Measurements from ENCODE around the gene KAZN. TPM values are rescaled to one million over a fixed set of nuclear protein-coding genes. Genes with fewer than 3 reads are reported as not detected.

KAZN gene
- polyA plus RNA-seq, 4 donors, result 3.0 to 39.5 (median 4.4) TPM

DNA sequence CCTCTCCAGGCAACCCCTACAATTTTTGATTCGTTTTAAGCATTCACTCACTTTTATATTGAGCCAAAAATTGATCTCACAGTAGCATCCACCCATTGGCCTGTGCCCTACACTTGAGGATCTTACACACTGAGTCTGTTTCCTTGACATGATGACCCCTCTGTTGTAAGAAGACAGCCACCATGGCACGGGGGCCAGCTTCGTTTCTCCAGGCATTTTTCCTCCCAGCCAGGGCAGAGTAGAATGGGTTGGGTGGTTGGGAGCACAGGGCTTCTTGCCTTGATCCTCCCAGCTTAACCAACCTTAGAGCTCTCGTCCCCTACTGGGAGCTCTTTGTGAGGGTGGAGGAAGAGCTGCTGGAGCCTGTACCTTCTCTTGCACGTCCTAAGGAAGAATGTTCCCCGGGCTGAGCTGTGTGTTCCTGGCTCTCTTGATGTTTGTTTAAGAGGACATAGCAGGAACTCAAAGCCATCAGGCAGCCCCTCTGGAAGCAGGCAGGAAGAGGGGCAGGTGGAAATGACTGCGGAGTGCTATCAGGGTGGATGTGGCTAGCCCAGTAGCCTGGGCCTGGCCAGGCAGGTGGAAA, 341.9 kb downstream of the KAZN start:
- Histone ChIP-seq H3K4me1 (ENCODE audit: control insufficient read depth in 3 of 3, insufficient read depth in 2 of 3, low read depth in 1 of 3, low read length in 2 of 3) (peaks cover 0 to 40% (median 0%) of the 10 kb centered on the region in 3 donors), H3K27ac (ENCODE audit: low read depth in 1 of 3, low read length in 2 of 3) (no peak overlapping the region)
- 60 to 90% (median 78%) methylated on average over 7 of the region's 7 CpGs for WGBS, 3 donors

DNA sequence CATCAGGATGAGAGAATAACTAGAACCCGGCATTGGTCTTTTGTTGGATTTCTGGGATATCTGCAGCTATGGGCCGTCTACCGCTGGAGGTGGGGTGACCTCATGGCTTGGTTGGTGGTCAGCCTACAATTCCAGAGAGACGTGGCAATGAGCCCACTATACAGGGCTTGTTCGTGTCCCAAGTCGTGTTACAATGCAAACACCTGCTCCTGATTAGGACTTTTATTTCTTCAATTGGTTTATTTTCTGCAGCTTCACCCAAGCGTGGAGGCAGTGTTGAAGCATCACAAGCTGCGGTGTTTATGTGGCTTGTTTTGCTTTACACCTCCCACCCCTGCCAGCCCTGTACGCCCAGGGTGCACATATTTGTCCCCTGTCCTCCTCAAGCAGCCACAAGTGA, 343.4 kb downstream of the KAZN start:
- 80 to 84% (median 83%) methylated on average over 9 of the region's 9 CpGs for WGBS, 3 donors
- no peak overlapping the region for H3K4me3 ChIP-seq (ENCODE audit: low read depth in 1 of 3, low read length in 3 of 3)
- DNase-seq, result no peak
- no peak overlapping the region for H3K27ac ChIP-seq (ENCODE audit: low read depth in 1 of 3, low read length in 2 of 3)
- H3K36me3 ChIP-seq (ENCODE audit: control insufficient read depth in 3 of 3, insufficient read depth in 2 of 3, low read depth in 1 of 3, low read length in 3 of 3), result peaks cover 0 to 5% (median 0%) of the 10 kb centered on the region in 3 donors
- H3K4me1 ChIP-seq (ENCODE audit: control insufficient read depth in 3 of 3, insufficient read depth in 2 of 3, low read depth in 1 of 3, low read length in 2 of 3), result peaks cover 0 to 35% (median 0%) of the 10 kb centered on the region in 3 donors
- FAIRE-seq, result no peak
- no peaks in the 10 kb centered on the region for H3K27me3 ChIP-seq (ENCODE audit: control insufficient read depth in 3 of 3, insufficient read depth in 3 of 3, low read length in 3 of 3)
- no peaks in the 10 kb centered on the region for H3K9me3 ChIP-seq (ENCODE audit: control insufficient read depth in 2 of 2, insufficient read depth in 1 of 2, low read depth in 1 of 2, low read length in 1 of 2)

More for the DNA sequence above, 341.9 kb downstream of the KAZN start:
- DNase-seq (no peak), FAIRE-seq (no peak)
- Histone ChIP-seq H3K4me3 (ENCODE audit: low read depth in 1 of 3, low read length in 3 of 3) (no peak overlapping the region), H3K36me3 (ENCODE audit: control insufficient read depth in 3 of 3, insufficient read depth in 2 of 3, low read depth in 1 of 3, low read length in 3 of 3) (peaks cover 0 to 9% (median 0%) of the 10 kb centered on the region in 3 donors), H3K27me3 (ENCODE audit: control insufficient read depth in 3 of 3, insufficient read depth in 3 of 3, low read length in 3 of 3) (no peaks in the 10 kb centered on the region), H3K9me3 (ENCODE audit: control insufficient read depth in 2 of 2, insufficient read depth in 1 of 2, low read depth in 1 of 2, low read length in 1 of 2) (no peaks in the 10 kb centered on the region)

DNA sequence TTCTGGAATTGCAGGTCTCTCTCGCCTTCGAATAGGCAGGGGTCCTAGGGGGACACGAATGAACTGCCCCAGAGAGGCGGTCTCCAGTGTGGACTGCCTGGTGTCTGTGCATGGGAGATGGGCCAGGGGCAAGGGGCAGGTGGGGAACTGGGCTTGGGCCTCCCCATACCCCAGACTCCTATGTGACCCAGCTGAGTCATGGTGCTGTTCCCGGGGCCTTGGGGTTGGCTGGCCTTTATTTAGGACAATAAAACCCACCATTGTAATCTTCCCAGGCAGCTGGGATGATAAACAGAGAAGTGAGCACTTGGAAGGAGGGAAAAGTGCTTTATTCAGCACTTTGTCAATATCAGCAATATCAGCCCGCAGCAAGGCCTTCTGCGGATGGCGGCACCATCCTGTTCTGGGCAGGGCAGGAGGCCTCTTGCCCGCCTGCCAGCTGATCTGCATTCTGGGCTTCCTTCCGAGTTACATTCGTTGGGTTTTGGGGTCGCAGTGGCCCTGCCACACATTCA, 346.0 kb downstream of the KAZN start:
- Histone ChIP-seq H3K4me3 (ENCODE audit: low read depth in 1 of 3, low read length in 3 of 3) (no peak overlapping the region), H3K9me3 (ENCODE audit: control insufficient read depth in 2 of 2, insufficient read depth in 1 of 2, low read depth in 1 of 2, low read length in 1 of 2) (no peaks in the 10 kb centered on the region), H3K27me3 (ENCODE audit: control insufficient read depth in 3 of 3, insufficient read depth in 3 of 3, low read length in 3 of 3) (no peaks in the 10 kb centered on the region), H3K36me3 (ENCODE audit: control insufficient read depth in 3 of 3, insufficient read depth in 2 of 3, low read depth in 1 of 3, low read length in 3 of 3) (peaks cover 0 to 7% (median 0%) of the 10 kb centered on the region in 3 donors), H3K4me1 (ENCODE audit: control insufficient read depth in 3 of 3, insufficient read depth in 2 of 3, low read depth in 1 of 3, low read length in 2 of 3) (peaks cover 0 to 23% (median 0%) of the 10 kb centered on the region in 3 donors), H3K27ac (ENCODE audit: low read depth in 1 of 3, low read length in 2 of 3) (peak overlapping the region in 2 of 3 donors; percentile 52 to 72)
- FAIRE-seq (no peak), DNase-seq (no peak)
- WGBS, 3 donors, result 65 to 79% (median 76%) methylated on average over 12 of the region's 12 CpGs

DNA sequence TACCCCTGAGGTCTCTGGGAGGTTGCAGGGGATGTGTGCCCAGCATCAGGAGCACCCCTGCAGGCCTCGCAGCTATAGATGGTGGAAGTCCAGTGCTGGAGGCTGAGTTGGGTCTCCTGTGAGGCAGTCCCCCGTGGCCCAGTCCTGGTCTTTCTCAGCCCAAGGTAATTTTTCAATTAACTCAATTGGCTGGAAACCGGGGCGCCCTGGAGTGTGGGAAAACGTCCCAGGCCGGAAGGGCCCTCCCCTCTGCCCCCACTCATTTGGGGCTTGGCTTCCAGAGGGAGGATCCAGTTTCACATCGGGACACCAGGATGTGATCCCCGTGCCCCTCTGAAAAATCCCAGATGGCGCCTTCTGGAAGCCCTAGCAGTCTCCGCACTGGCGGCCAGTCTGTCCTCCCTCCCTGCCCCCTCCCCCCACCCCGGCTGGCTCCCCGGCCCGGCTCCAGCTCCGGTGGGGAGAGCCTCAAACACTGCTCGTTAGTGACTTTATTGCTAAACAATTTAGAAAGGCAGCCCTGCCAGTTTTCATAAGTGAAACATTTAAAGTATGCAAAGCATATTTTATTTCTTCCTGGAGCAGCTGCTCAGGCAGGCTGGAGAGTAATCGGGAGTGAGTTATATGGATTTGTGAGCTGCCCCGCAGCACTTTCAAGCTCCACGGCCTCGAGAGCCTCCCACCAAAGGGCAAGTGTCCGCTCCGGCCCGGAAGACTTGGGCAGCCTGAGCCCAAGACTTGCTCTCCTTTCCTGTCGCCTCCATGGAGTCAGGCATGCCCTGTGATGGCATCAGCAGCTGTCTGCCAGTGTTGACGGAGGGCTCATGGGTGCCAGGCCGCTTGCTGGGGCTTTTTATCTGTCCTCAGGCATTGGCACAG, 346.9 kb downstream of the KAZN start:
- Histone ChIP-seq H3K4me1 (ENCODE audit: control insufficient read depth in 3 of 3, insufficient read depth in 2 of 3, low read depth in 1 of 3, low read length in 2 of 3) (peaks cover 0 to 19% (median 0%) of the 10 kb centered on the region in 3 donors), H3K4me3 (ENCODE audit: low read depth in 1 of 3, low read length in 3 of 3) (no peak overlapping the region), H3K9me3 (ENCODE audit: control insufficient read depth in 2 of 2, insufficient read depth in 1 of 2, low read depth in 1 of 2, low read length in 1 of 2) (no peaks in the 10 kb centered on the region), H3K27ac (ENCODE audit: low read depth in 1 of 3, low read length in 2 of 3) (peak overlapping the region in 2 of 3 donors; percentile 70 to 73), H3K36me3 (ENCODE audit: control insufficient read depth in 3 of 3, insufficient read depth in 2 of 3, low read depth in 1 of 3, low read length in 3 of 3) (peaks cover 0 to 11% (median 0%) of the 10 kb centered on the region in 3 donors), H3K27me3 (ENCODE audit: control insufficient read depth in 3 of 3, insufficient read depth in 3 of 3, low read length in 3 of 3) (no peaks in the 10 kb centered on the region)
- no peak for FAIRE-seq
- WGBS, 3 donors, result 57 to 78% (median 77%) methylated on average over 26 of the region's 26 CpGs
- no peak for DNase-seq

DNA sequence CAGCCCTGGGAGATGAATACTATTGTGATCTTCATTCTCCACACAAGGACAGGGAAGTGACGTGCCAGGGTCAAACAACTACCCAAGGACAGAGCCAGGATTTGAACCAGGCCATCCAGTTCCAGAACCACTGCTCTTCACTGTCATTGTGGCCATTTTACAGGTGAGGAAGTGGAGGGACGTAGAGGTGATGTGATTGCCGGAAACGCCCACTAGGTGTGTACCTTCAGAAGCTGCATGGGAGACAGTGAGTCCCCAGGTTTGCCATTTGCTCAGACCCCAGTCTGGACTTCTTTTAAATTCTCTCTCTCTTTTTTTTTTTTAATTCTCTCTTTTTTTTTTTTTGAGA, 347.5 kb downstream of the KAZN start:
- DNase-seq (no peak), FAIRE-seq (no peak)
- H3K9me3 ChIP-seq (ENCODE audit: control insufficient read depth in 2 of 2, insufficient read depth in 1 of 2, low read depth in 1 of 2, low read length in 1 of 2), result no peaks in the 10 kb centered on the region
- WGBS, 3 donors, result 61 to 79% (median 79%) methylated on average over 4 of the region's 4 CpGs
- H3K4me1 ChIP-seq (ENCODE audit: control insufficient read depth in 3 of 3, insufficient read depth in 2 of 3, low read depth in 1 of 3, low read length in 2 of 3), result peaks cover 0 to 19% (median 0%) of the 10 kb centered on the region in 3 donors
- H3K27me3 ChIP-seq (ENCODE audit: control insufficient read depth in 3 of 3, insufficient read depth in 3 of 3, low read length in 3 of 3), result no peaks in the 10 kb centered on the region
- H3K36me3 ChIP-seq (ENCODE audit: control insufficient read depth in 3 of 3, insufficient read depth in 2 of 3, low read depth in 1 of 3, low read length in 3 of 3), result peaks cover 0 to 11% (median 0%) of the 10 kb centered on the region in 3 donors
- H3K27ac ChIP-seq (ENCODE audit: low read depth in 1 of 3, low read length in 2 of 3), result peak overlapping the region in 2 of 3 donors; percentile 70 to 73
- no peak overlapping the region for H3K4me3 ChIP-seq (ENCODE audit: low read depth in 1 of 3, low read length in 3 of 3)

DNA sequence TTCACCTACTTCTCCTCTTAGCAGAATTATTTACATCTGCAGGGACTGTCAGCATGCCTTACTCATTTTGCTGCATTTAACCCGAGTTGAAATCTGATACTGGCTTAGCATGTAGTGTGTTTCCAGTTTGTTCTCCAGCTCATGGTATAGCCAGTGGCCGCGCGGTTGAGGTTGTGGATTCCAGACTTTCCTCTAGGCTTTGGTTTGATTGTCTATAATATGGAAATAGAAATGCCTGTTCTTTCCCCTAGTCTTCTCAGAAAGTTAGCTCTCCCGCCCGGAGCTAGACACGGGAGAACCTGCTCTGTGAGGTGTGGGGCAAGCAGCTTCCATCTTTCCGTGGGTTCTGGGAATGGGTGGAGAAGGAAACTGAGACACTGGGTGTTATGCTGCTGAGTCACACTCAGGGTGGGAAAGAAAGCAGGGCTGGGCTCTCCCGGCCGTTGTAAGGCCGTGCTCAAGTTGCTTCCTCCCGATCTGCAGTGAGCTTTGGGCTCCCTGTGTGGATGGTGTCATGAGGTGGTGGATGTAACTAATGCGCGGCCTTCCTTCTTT, 348.3 kb downstream of the KAZN start:
- 71 to 83% (median 75%) methylated on average over 14 of the region's 14 CpGs for WGBS, 3 donors
- no peaks in the 10 kb centered on the region for H3K27me3 ChIP-seq (ENCODE audit: control insufficient read depth in 3 of 3, insufficient read depth in 3 of 3, low read length in 3 of 3)
- DNase-seq (no peak), FAIRE-seq (no peak)
- peak overlapping the region in 2 of 3 donors; percentile 8 to 41 for H3K27ac ChIP-seq (ENCODE audit: low read depth in 1 of 3, low read length in 2 of 3)
- H3K4me3 ChIP-seq (ENCODE audit: low read depth in 1 of 3, low read length in 3 of 3), result no peak overlapping the region
- peaks cover 0 to 19% (median 0%) of the 10 kb centered on the region in 3 donors for H3K4me1 ChIP-seq (ENCODE audit: control insufficient read depth in 3 of 3, insufficient read depth in 2 of 3, low read depth in 1 of 3, low read length in 2 of 3)
- no peaks in the 10 kb centered on the region for H3K9me3 ChIP-seq (ENCODE audit: control insufficient read depth in 2 of 2, insufficient read depth in 1 of 2, low read depth in 1 of 2, low read length in 1 of 2)
- H3K36me3 ChIP-seq (ENCODE audit: control insufficient read depth in 3 of 3, insufficient read depth in 2 of 3, low read depth in 1 of 3, low read length in 3 of 3), result peaks cover 0 to 12% (median 0%) of the 10 kb centered on the region in 3 donors

- Histone ChIP-seq H3K27ac (ENCODE audit: low read depth in 1 of 3, low read length in 2 of 3) (no peak overlapping the region), H3K27me3 (ENCODE audit: control insufficient read depth in 3 of 3, insufficient read depth in 3 of 3, low read length in 3 of 3) (no peaks in the 10 kb centered on the region), H3K9me3 (ENCODE audit: control insufficient read depth in 2 of 2, insufficient read depth in 1 of 2, low read depth in 1 of 2, low read length in 1 of 2) (no peaks in the 10 kb centered on the region), H3K36me3 (ENCODE audit: control insufficient read depth in 3 of 3, insufficient read depth in 2 of 3, low read depth in 1 of 3, low read length in 3 of 3) (peaks cover 0 to 8% (median 0%) of the 10 kb centered on the region in 3 donors), H3K4me1 (ENCODE audit: control insufficient read depth in 3 of 3, insufficient read depth in 2 of 3, low read depth in 1 of 3, low read length in 2 of 3) (peaks cover 0 to 19% (median 0%) of the 10 kb centered on the region in 3 donors), H3K4me3 (ENCODE audit: low read depth in 1 of 3, low read length in 3 of 3) (no peak overlapping the region)
- DNase-seq (no peak), FAIRE-seq (no peak)
- 88 to 90% (median 89%) methylated on average over 3 of the region's 3 CpGs for WGBS, 3 donors
Observed at GRCh38 chr1:14947421-14947820, 348.9 kb downstream of the KAZN start.

DNA sequence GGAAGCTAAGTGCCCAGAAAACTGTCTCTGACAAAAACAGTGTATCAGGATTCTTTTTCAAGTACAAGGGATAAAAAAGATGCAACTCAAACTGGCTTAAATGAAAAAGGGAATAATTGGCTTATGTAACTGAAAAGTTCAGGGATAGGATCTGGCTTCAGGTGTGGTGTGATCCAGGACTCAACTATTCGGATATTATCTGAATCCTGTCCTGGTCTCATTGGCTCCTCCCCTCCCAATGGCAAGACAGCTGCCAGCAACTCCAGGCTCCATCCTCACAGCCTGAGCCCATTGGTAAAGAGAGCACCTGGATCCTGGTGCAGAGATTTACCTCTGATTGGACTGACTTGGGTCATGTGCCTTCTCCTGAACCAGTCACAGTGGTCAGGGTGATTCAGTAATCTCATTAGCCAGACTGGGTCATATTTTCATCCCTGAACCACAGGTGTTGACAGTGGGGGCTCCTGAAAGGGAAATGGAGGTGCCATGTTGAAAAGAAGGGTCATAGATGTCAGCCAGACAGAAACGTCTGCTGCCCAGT, 349.7 kb downstream of the KAZN start:
- Histone ChIP-seq H3K4me1 (ENCODE audit: control insufficient read depth in 3 of 3, insufficient read depth in 2 of 3, low read depth in 1 of 3, low read length in 2 of 3) (peaks cover 0 to 19% (median 0%) of the 10 kb centered on the region in 3 donors), H3K27me3 (ENCODE audit: control insufficient read depth in 3 of 3, insufficient read depth in 3 of 3, low read length in 3 of 3) (no peaks in the 10 kb centered on the region), H3K36me3 (ENCODE audit: control insufficient read depth in 3 of 3, insufficient read depth in 2 of 3, low read depth in 1 of 3, low read length in 3 of 3) (peaks cover 0 to 8% (median 0%) of the 10 kb centered on the region in 3 donors), H3K27ac (ENCODE audit: low read depth in 1 of 3, low read length in 2 of 3) (no peak overlapping the region), H3K9me3 (ENCODE audit: control insufficient read depth in 2 of 2, insufficient read depth in 1 of 2, low read depth in 1 of 2, low read length in 1 of 2) (peaks cover 0 to 3% of the 10 kb centered on the region in 2 donors), H3K4me3 (ENCODE audit: low read depth in 1 of 3, low read length in 3 of 3) (no peak overlapping the region)
- 83 to 89% (median 83%) methylated on average over 2 of the region's 2 CpGs for WGBS, 3 donors
- FAIRE-seq (no peak), DNase-seq (no peak)

All from small intestine (tissue), 7 donors.